ENCODE measurements around the gene CHST6.

GRCh38 chr16:75456971-75457370 lies 38.3 kb downstream of the CHST6 start:
- TF ChIP-seq JUND (IDR thresholded peaks at IDR 0.05; ENCODE audit: low read depth, low read length), result no peak
- no peak for TF ChIP-seq HDAC6 (IDR thresholded peaks at IDR 0.05; ENCODE audit: unreplicated experiment)
- no peak for TF ChIP-seq NRF1 (conservative IDR thresholded peaks at IDR 0.05; ENCODE audit: low read depth, low read length)
- no peak for TF ChIP-seq SPI1 (IDR thresholded peaks at IDR 0.05; ENCODE audit: borderline replicate concordance, insufficient read depth, low read depth, low read length)
- TF ChIP-seq RB1 (IDR thresholded peaks at IDR 0.05; ENCODE audit: borderline replicate concordance), result no peak
- no peak for TF ChIP-seq CTCF (IDR thresholded peaks at IDR 0.05 in 2 of 3, conservative IDR thresholded peaks at IDR 0.05 in 1 of 3; ENCODE audit: control insufficient read depth in 2 of 3, extremely low read depth in 1 of 3, insufficient read depth in 1 of 3, low read depth in 3 of 3, low read length in 3 of 3)
- no peak for TF ChIP-seq NFYB (IDR thresholded peaks at IDR 0.05; ENCODE audit: insufficient read depth, low read depth, low read length)
- TF ChIP-seq POLR2AphosphoS5 (IDR thresholded peaks at IDR 0.05; ENCODE audit: low read length), result no peak

All from GM12878 (cell line).